ENCODE results near the gene COG5. TPM values are rescaled to one million over a fixed set of nuclear protein-coding genes. Genes with fewer than 3 reads are reported as not detected.

The COG5 gene
- polyA plus RNA-seq, 1 of the 3 experiments (the other 2 are of a cell fraction) = 21.2 TPM

DNA sequence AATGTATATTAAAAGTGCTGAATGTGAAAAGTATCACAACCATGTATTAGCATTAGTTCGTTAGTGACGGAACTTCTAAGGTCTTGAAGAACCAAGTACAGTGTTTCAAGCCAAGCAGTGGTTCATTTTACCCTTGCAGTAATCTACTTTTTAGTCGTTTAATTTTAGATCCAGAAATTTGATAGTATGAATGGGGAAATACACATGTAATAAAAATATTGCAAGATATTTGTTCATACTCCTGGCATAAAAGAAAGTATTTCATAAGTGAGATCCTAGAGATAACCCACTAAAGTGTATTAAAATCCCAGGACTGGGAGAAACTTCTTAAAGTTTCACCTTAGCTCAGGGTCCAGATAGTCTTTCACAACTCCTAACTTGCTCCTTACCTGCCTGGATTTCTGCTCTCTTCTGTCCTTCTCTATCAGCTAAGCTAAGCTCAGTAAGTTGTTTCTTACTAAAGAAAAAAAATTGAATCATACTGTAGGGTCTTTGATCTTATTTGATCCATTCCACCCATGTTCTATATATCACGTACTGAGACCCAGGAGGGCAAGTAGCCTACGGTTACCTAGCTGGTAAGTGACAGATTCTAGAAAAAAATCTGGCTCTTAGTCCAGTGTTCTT lies 17.8 kb upstream of the COG5 start:
- Histone ChIP-seq H3K27ac (ENCODE audit: low read depth in 2 of 2, low read length in 1 of 2) (peak overlapping the region in 1 of 2 experiments; percentile 68; a peak in 1 of 4 replicates), H4K20me1 (ENCODE audit: insufficient read depth) (no peaks in the 10 kb centered on the region), H3F3A (replicated peaks; ENCODE audit: insufficient read depth) (no peaks in the 10 kb centered on the region), H3K9me2 (no peaks in the 10 kb centered on the region), H3K4me1 (ENCODE audit: control insufficient read depth in 1 of 2, insufficient read depth in 2 of 2, low read depth in 1 of 2, low read length in 1 of 2) (peaks cover 12 to 23% of the 10 kb centered on the region in 2 experiments; a peak in 2 of 4 replicates), H3K4me3 (ENCODE audit: low read depth in 2 of 2, low read length in 1 of 2) (peak overlapping the region; percentile 77 to 98), H2AFZ (ENCODE audit: low read depth) (no peak overlapping the region), H3K9ac (peak overlapping the region; percentile 90), H3K79me2 (ENCODE audit: insufficient read depth) (peaks cover 74% of the 10 kb centered on the region), H3K9me3 (no peaks in the 10 kb centered on the region), H3K4me2 (peak overlapping the region; percentile 70), H3K36me3 (replicated peaks in 1 of 2; ENCODE audit: control insufficient read depth in 1 of 2, insufficient read depth in 2 of 2, low read length in 1 of 2) (peaks cover 43 to 46% of the 10 kb centered on the region in 2 experiments), H3K27me3 (ENCODE audit: insufficient read depth) (no peaks in the 10 kb centered on the region)
- CTCF ChIA-PET = interaction anchor here (0.8 to 1.5 kb wide), 3 partner anchors 9 to 162 kb away, joined by 3 to 4 read pairs (median 4); no protein-coding TSS in a partner anchor
- WGBS (ENCODE audit: low lambda C conversion rate) = 75% methylated on average over 5 of the region's 5 CpGs
- POLR2A ChIA-PET = no interaction called here
- TF ChIP-seq MEF2A (IDR thresholded peaks at IDR 0.05; ENCODE audit: borderline replicate concordance, low read depth) (no peak), NRF1 (IDR thresholded peaks at IDR 0.05; ENCODE audit: low read depth, low read length) (no peak), ELF1 (IDR thresholded peaks at IDR 0.05) (no peak), RXRA (IDR thresholded peaks at IDR 0.05; ENCODE audit: borderline replicate concordance, low read depth) (no peak), TCF12 (IDR thresholded peaks at IDR 0.05) (no peak), SMC3 (IDR thresholded peaks at IDR 0.05; ENCODE audit: low read depth, low read length) (no peak)
- TF ChIP-seq, protein P1, sequence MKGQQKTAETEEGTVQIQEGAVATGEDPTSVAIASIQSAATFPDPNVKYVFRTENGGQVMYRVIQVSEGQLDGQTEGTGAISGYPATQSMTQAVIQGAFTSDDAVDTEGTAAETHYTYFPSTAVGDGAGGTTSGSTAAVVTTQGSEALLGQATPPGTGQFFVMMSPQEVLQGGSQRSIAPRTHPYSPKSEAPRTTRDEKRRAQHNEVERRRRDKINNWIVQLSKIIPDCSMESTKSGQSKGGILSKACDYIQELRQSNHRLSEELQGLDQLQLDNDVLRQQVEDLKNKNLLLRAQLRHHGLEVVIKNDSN (IDR thresholded peaks at IDR 0.05; ENCODE audit: borderline replicate concordance, low read depth) = no peak
- TF ChIP-seq, protein P2, sequence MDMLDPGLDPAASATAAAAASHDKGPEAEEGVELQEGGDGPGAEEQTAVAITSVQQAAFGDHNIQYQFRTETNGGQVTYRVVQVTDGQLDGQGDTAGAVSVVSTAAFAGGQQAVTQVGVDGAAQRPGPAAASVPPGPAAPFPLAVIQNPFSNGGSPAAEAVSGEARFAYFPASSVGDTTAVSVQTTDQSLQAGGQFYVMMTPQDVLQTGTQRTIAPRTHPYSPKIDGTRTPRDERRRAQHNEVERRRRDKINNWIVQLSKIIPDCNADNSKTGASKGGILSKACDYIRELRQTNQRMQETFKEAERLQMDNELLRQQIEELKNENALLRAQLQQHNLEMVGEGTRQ (IDR thresholded peaks at IDR 0.05; ENCODE audit: borderline replicate concordance, low read depth, low read length) = no peak
- DNase-seq = no peak

DNA sequence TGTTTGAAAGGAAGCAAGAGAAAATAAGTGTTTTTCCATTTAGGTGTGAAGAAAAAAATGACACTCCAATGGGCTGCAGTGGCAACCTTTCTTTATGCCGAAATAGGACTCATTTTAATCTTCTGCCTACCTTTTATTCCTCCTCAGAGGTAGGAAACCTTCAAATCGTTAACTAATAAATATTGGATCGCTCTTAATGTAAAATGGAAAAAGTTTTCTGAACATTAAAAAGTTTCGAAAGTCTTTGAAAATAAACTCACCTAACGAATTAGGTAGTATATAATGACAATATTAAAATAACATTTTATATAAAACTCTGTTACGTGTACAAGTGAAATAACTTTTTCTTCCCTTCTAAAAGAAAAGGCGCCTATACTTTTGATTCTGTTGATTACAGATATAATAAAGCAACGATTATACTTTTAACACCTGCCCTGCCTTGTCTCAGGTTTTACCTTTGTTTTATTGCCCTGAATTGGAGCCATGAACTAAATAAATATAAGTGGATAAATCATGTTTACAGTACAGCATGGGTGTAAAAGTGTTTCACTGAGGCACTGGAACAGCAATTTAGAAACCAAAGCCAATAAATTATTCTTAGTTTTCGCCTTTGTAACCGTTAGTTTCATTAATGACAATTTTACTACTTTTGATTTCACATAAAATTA lies 17.1 kb upstream of the COG5 start:
- Histone ChIP-seq H3K9ac (peak overlapping the region; percentile 90), H3K27me3 (ENCODE audit: insufficient read depth) (no peaks in the 10 kb centered on the region), H3K4me1 (ENCODE audit: control insufficient read depth in 1 of 2, insufficient read depth in 2 of 2, low read depth in 1 of 2, low read length in 1 of 2) (peaks cover 12 to 23% of the 10 kb centered on the region in 2 experiments; a peak in 2 of 4 replicates), H3K9me3 (no peaks in the 10 kb centered on the region), H3K79me2 (ENCODE audit: insufficient read depth) (peaks cover 69% of the 10 kb centered on the region), H2AFZ (ENCODE audit: low read depth) (peak overlapping the region; percentile 80), H3K4me2 (peak overlapping the region; percentile 70), H3K36me3 (replicated peaks in 1 of 2; ENCODE audit: control insufficient read depth in 1 of 2, insufficient read depth in 2 of 2, low read length in 1 of 2) (peaks cover 47 to 49% of the 10 kb centered on the region in 2 experiments), H3K4me3 (ENCODE audit: low read depth in 2 of 2, low read length in 1 of 2) (peak overlapping the region; percentile 77 to 98), H3F3A (replicated peaks; ENCODE audit: insufficient read depth) (no peaks in the 10 kb centered on the region), H3K9me2 (no peaks in the 10 kb centered on the region), H4K20me1 (ENCODE audit: insufficient read depth) (no peaks in the 10 kb centered on the region), H3K27ac (ENCODE audit: low read depth in 2 of 2, low read length in 1 of 2) (peak overlapping the region; percentile 68 to 95)
- CTCF ChIA-PET = interaction anchor here (0.6 to 1.9 kb wide), 13 partner anchors 9 to 163 kb away, joined by 3 to 11 read pairs (median 4); partner anchors contain the start of gene CBLL1
- POLR2A ChIA-PET = interaction anchor here (0.5 to 2.2 kb wide), 6 partner anchors 16 to 432 kb away, joined by 3 to 14 read pairs (median 4); partner anchors contain the start of genes COG5 and DUS4L
- 39% methylated on average over 10 of the region's 10 CpGs for WGBS (ENCODE audit: low lambda C conversion rate)
- DNase-seq = no peak
- TF ChIP-seq YY1 (IDR thresholded peaks at IDR 0.05; ENCODE audit: low read depth) = no peak
- no peak for TF ChIP-seq CHD2 (IDR thresholded peaks at IDR 0.05; ENCODE audit: low read length, partially characterized antibody)
- TF ChIP-seq GATA2 (CRISPR knock-in tag; IDR thresholded peaks at IDR 0.05) = no peak
- no peak for TF ChIP-seq FOXJ3 (CRISPR knock-in tag; IDR thresholded peaks at IDR 0.05)
- no peak for TF ChIP-seq MEF2A (IDR thresholded peaks at IDR 0.05; ENCODE audit: borderline replicate concordance, low read depth)
- TF ChIP-seq RFX5 (IDR thresholded peaks at IDR 0.05; ENCODE audit: low read length) = no peak
- no peak for TF ChIP-seq RAD21 (IDR thresholded peaks at IDR 0.05; ENCODE audit: low read length)
- no peak for TF ChIP-seq NFIC (IDR thresholded peaks at IDR 0.05; ENCODE audit: borderline replicate concordance)
- TF ChIP-seq, protein P3, sequence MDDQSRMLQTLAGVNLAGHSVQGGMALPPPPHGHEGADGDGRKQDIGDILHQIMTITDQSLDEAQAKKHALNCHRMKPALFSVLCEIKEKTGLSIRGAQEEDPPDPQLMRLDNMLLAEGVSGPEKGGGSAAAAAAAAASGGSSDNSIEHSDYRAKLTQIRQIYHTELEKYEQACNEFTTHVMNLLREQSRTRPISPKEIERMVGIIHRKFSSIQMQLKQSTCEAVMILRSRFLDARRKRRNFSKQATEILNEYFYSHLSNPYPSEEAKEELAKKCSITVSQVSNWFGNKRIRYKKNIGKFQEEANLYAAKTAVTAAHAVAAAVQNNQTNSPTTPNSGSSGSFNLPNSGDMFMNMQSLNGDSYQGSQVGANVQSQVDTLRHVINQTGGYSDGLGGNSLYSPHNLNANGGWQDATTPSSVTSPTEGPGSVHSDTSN (IDR thresholded peaks at IDR 0.05) = no peak
- TF ChIP-seq, protein P4, sequence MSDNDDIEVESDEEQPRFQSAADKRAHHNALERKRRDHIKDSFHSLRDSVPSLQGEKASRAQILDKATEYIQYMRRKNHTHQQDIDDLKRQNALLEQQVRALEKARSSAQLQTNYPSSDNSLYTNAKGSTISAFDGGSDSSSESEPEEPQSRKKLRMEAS (IDR thresholded peaks at IDR 0.05; ENCODE audit: low read depth) = no peak
- TF ChIP-seq, protein P5, sequence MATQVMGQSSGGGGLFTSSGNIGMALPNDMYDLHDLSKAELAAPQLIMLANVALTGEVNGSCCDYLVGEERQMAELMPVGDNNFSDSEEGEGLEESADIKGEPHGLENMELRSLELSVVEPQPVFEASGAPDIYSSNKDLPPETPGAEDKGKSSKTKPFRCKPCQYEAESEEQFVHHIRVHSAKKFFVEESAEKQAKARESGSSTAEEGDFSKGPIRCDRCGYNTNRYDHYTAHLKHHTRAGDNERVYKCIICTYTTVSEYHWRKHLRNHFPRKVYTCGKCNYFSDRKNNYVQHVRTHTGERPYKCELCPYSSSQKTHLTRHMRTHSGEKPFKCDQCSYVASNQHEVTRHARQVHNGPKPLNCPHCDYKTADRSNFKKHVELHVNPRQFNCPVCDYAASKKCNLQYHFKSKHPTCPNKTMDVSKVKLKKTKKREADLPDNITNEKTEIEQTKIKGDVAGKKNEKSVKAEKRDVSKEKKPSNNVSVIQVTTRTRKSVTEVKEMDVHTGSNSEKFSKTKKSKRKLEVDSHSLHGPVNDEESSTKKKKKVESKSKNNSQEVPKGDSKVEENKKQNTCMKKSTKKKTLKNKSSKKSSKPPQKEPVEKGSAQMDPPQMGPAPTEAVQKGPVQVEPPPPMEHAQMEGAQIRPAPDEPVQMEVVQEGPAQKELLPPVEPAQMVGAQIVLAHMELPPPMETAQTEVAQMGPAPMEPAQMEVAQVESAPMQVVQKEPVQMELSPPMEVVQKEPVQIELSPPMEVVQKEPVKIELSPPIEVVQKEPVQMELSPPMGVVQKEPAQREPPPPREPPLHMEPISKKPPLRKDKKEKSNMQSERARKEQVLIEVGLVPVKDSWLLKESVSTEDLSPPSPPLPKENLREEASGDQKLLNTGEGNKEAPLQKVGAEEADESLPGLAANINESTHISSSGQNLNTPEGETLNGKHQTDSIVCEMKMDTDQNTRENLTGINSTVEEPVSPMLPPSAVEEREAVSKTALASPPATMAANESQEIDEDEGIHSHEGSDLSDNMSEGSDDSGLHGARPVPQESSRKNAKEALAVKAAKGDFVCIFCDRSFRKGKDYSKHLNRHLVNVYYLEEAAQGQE (IDR thresholded peaks at IDR 0.05; ENCODE audit: low read depth, low read length) = no peak

All from SK-N-SH (cell line).